K562 (cell line): Measurements from ENCODE around the gene ABHD12. TPM values are rescaled to one million over a fixed set of nuclear protein-coding genes. Genes with fewer than 3 reads are reported as not detected.

Experiments
- ATAC-seq: fragments of 200-7000 bp; cut with Tn5 transposase; 3 replicates; pipeline ENCODE4 v1.9.1; 2020; ENCODE audit warnings: moderate library complexity
- BruUV-seq: library from RNA; stranded (reverse); fragments of 400-500 nt; replicated peaks from 2 replicates; lab custom pipeline; 2021; lab: Mats Ljungman, UMichigan
- CTCF ChIA-PET: fragments of 300-600 bp; formaldehyde crosslinking; extraction: SDS; loops from one replicate; lab custom pipeline; 2021; ENCODE audit warnings: low intra/inter-chr PET ratio; lab: Yijun Ruan, JAX
- POLR2A ChIA-PET: fragments of 300-600, 350-650 bp; sonication (Branson Sonifier 250); formaldehyde crosslinking; extraction: SDS; loops from one replicate; lab custom pipeline; 2021; ENCODE audit warnings: antibody characterized with exemption, inconsistent platforms; lab: Yijun Ruan, JAX
- DNase-seq, 4 experiments: peaks; one replicate each; pipeline versions ENCODE4 v3.0.0 to v3.0.0-alpha.2; 2011 to 2018; ENCODE audit warnings: low spot score in 3 of 4, mixed read lengths in 3 of 4; ENCODE audit errors: extremely low read depth in 1 of 4
- FAIRE-seq: peaks from 2 replicates; lab custom pipeline; 2011; peaks lifted over from hg19 to GRCh38; lab: Jason Lieb, UNC
- H2AFZ ChIP-seq: 2 replicates; pipeline ENCODE4 v1.6.0; 2011; ENCODE audit warnings: low read depth, low read length, control low read depth, inconsistent platforms
- H3K27ac ChIP-seq: fragments of 200-600 bp; 3 replicates; pipeline ENCODE4 v1.8.0; 2011; ENCODE audit warnings: low read depth, mild to moderate bottlenecking, control low read depth, inconsistent platforms, low read length, moderate library complexity, mixed read lengths; ENCODE audit errors: extremely low read depth
- H3K27me3 ChIP-seq, 2 experiments: fragments of 300-600 bp in 1 of 2; 2 replicates in 1 of 2; 3 replicates in 1 of 2; pipeline versions ENCODE4 v1.6.0 to v1.8.0; 2011; ENCODE audit warnings: inconsistent platforms in 2 of 2, low read length in 2 of 2, mild to moderate bottlenecking in 1 of 2, mixed read lengths in 1 of 2, moderate library complexity in 1 of 2; ENCODE audit not compliant: control insufficient read depth in 2 of 2, insufficient read depth in 2 of 2
- H3K36me3 ChIP-seq: fragments of 300-600 bp; 3 replicates; pipeline ENCODE4 v1.8.0; 2011; ENCODE audit warnings: mild to moderate bottlenecking, low read length, inconsistent platforms; ENCODE audit not compliant: control insufficient read depth, insufficient read depth
- H3K4me1 ChIP-seq, 2 experiments: fragments of 200-600 bp in 1 of 2; replicated peaks in 1 of 2; 2 replicates in 1 of 2; 3 replicates in 1 of 2; pipeline versions ENCODE4 v1.5.1 to v1.8.0; 2011; ENCODE audit warnings: inconsistent platforms in 2 of 2, low read length in 2 of 2, mild to moderate bottlenecking in 1 of 2, mixed read lengths in 1 of 2, moderate library complexity in 1 of 2; ENCODE audit not compliant: control insufficient read depth in 2 of 2, insufficient read depth in 2 of 2
- H3K4me2 ChIP-seq: 2 replicates; pipeline ENCODE4 v1.6.1; 2011; ENCODE audit warnings: low read length, control low read depth, inconsistent platforms, mixed read lengths; ENCODE audit not compliant: insufficient read depth
- H3K4me3 ChIP-seq: fragments of 200-600 bp; sonication (generic), shearing (Covaris generic); 2 replicates; pipeline ENCODE4 v1.5.1; 2016; ENCODE audit warnings: control low read depth, inconsistent platforms
- H3K79me2 ChIP-seq: fragments of 200-600 bp; 3 replicates; pipeline ENCODE4 v1.8.0; 2011; ENCODE audit warnings: low read length, inconsistent platforms; ENCODE audit not compliant: control insufficient read depth, insufficient read depth
- H3K9ac ChIP-seq, 2 experiments: 2 replicates each; pipeline versions ENCODE4 v1.6.0 to v1.6.1; 2011; ENCODE audit warnings: low read depth in 2 of 2, low read length in 2 of 2, control low read depth in 1 of 2, inconsistent platforms in 1 of 2, mild to moderate bottlenecking in 1 of 2, mixed read lengths in 1 of 2; ENCODE audit not compliant: insufficient read depth in 1 of 2
- H3K9me1 ChIP-seq: one replicate; pipeline ENCODE4 v1.6.0; 2011; ENCODE audit warnings: inconsistent platforms, mild to moderate bottlenecking, low read length, moderate library complexity; ENCODE audit not compliant: control insufficient read depth, insufficient read depth
- H3K9me3 ChIP-seq: replicated peaks from 2 replicates; pipeline ENCODE4 v1.5.1; 2011; ENCODE audit warnings: low read depth, low read length, inconsistent platforms; ENCODE audit not compliant: control insufficient read depth, insufficient read depth
- H4K20me1 ChIP-seq: replicated peaks from 2 replicates; pipeline ENCODE4 v1.6.1; 2011; ENCODE audit warnings: low read length, inconsistent platforms, mixed read lengths; ENCODE audit not compliant: control insufficient read depth, insufficient read depth
- BCL6 ChIP-seq: fragments of 250-450 bp; sonication (Bioruptor Pico); IDR thresholded peaks from 2 replicates; pipeline ENCODE4 v1.4.0; 2020
- DMBX1 ChIP-seq: fragments of 250-450 bp; sonication (Bioruptor Pico); IDR thresholded peaks from 2 replicates; pipeline ENCODE4 v1.8.0; 2022; ENCODE audit warnings: inconsistent platforms, mild to moderate bottlenecking, moderate library complexity, borderline replicate concordance
- GATAD2A ChIP-seq: fragments of 450-650 bp; IDR thresholded peaks from 2 replicates; pipeline ENCODE4 v1.6.1; 2017
- GTF2A2 ChIP-seq: IDR thresholded peaks from 2 replicates; pipeline ENCODE4 v1.6.1; 2016; ENCODE audit warnings: mild to moderate bottlenecking, missing genetic modification characterization, missing compliant biosample characterization
- NEUROD1 ChIP-seq: fragments of 150-350 bp; IDR thresholded peaks from 2 replicates; pipeline ENCODE4 v1.6.1; 2014; ENCODE audit warnings: borderline replicate concordance, low read length, low read depth; ENCODE audit not compliant: partially characterized antibody
- NUFIP1 ChIP-seq: fragments of 450-650 bp; IDR thresholded peaks from 2 replicates; pipeline ENCODE4 v1.6.1; 2018; ENCODE audit not compliant: partially characterized antibody
- POLR2A ChIP-seq: fragments of 450-650 bp; conservative IDR thresholded peaks from 2 replicates; pipeline ENCODE4 v1.6.1; 2016
- POLR2AphosphoS2 ChIP-seq: IDR thresholded peaks from 2 replicates; pipeline ENCODE4 v1.6.1; 2012; ENCODE audit warnings: low read length, improper control_type of control experiment
- RBM25 ChIP-seq: fragments of 200-400 bp; formaldehyde crosslinking; IDR thresholded peaks from 2 replicates; pipeline ENCODE4 v1.6.1; 2018; ENCODE audit warnings: low read length, low read depth, moderate library complexity; ENCODE audit not compliant: severe bottlenecking
- TAF1 ChIP-seq: IDR thresholded peaks from 2 replicates; pipeline ENCODE4 v1.6.1; 2011; ENCODE audit warnings: mild to moderate bottlenecking, low read length, moderate library complexity; ENCODE audit not compliant: insufficient read depth, control insufficient read depth, severe bottlenecking; ENCODE audit errors: extremely low read depth
- ZFP1 ChIP-seq: fragments of 450-650 bp; formaldehyde crosslinking; IDR thresholded peaks from 2 replicates; pipeline ENCODE4 v1.4.0; 2020; ENCODE audit warnings: mild to moderate bottlenecking, mixed read lengths
- ZNF561 ChIP-seq: fragments of 450-650 bp; formaldehyde crosslinking; conservative IDR thresholded peaks from 2 replicates; pipeline ENCODE4 v1.4.0; 2020; ENCODE audit warnings: mild to moderate bottlenecking, moderate library complexity
- ZNF644 ChIP-seq: fragments of 200-800 bp; sonication (Bioruptor generic); IDR thresholded peaks from 2 replicates; pipeline ENCODE4 v1.6.1; 2016; ENCODE audit warnings: low read depth, missing genetic modification characterization, missing compliant biosample characterization
- ZNF668 ChIP-seq: fragments of 250-450 bp; sonication (Bioruptor Pico); IDR thresholded peaks from 2 replicates; pipeline ENCODE4 v1.8.0; 2022; ENCODE audit warnings: mild to moderate bottlenecking, inconsistent platforms
- WGBS: fragments of 100-300 bp; shearing (Covaris generic); methylation state at CpG from one replicate; pipeline ENCODE4 v1.1.6; 2016; ENCODE audit warnings: low coverage, mixed read lengths; ENCODE audit not compliant: insufficient coverage; ENCODE audit errors: missing lambda C conversion rate; 5-methylcytosine and 5-hydroxymethylcytosine counted together
- in situ Hi-C: fragments of 300-500 bp; cut with MboI; formaldehyde crosslinking; loops from 4 replicates; pipeline ENCODE4 v1.15.0; 2018; ENCODE audit warnings: inconsistent platforms, mixed read lengths
- intact Hi-C: fragments of 100-400 bp; cut with micrococcal nuclease; formaldehyde crosslinking; loops from 2 replicates; pipeline ENCODE4 v1.14.2; 2022
- polyA plus RNA-seq, 8 experiments: library from polyadenylated mRNA; depleted of rRNA in 4 of 8; stranded (reverse) in 5 of 8; unstranded in 3 of 8; fragments of >200 nt; fragmentation: Nextera tagmentation in 2 of 8; fragmentation: Illumina TruSeq in 1 of 8; extraction: Ambion mirVana in 2 of 8; extraction: Trizol in 1 of 8; gene quantifications; 2 replicates each; pipeline versions ENCODE4 v1.2.1 to v1.2.3, GENCODE V29; 2011 to 2014; ENCODE audit warnings: inconsistent platforms in 1 of 8, missing spikeins in 1 of 8
- total RNA-seq, 7 experiments: library from RNA; depleted of rRNA in 6 of 7; stranded (reverse); fragments of >200 nt in 6 of 7; fragmentation: Illumina TruSeq in 2 of 7; extraction: Trizol in 2 of 7; gene quantifications; 2 replicates each; pipeline versions ENCODE4 v1.2.1 to v1.2.3, GENCODE V29; 2011 to 2021; ENCODE audit warnings: low replicate concordance in 1 of 7
- TF ChIP-seq, protein P1 (sequence below), 2 experiments: fragments of 450-650 bp in 1 of 2; sonication (generic) in 1 of 2; formaldehyde crosslinking; conservative IDR thresholded peaks; 2 replicates each; pipeline versions ENCODE4 v1.4.0 to v1.8.1; 2020 to 2022; ENCODE audit warnings: mild to moderate bottlenecking in 1 of 2, missing genetic modification reagents in 1 of 2
- TF ChIP-seq, protein P2 (sequence below): fragments of 250-450 bp; sonication (Bioruptor Pico); IDR thresholded peaks from 2 replicates; pipeline ENCODE4 v1.5.0; 2022; ENCODE audit warnings: mild to moderate bottlenecking

The ABHD12 gene
- total and polyA plus RNA-seq, 9 of the 15 experiments (the other 6 are each of a cell fraction or from before 2014, with no cell fraction given) = 0.65 to 15.6 (median 9.1) TPM

DNA sequence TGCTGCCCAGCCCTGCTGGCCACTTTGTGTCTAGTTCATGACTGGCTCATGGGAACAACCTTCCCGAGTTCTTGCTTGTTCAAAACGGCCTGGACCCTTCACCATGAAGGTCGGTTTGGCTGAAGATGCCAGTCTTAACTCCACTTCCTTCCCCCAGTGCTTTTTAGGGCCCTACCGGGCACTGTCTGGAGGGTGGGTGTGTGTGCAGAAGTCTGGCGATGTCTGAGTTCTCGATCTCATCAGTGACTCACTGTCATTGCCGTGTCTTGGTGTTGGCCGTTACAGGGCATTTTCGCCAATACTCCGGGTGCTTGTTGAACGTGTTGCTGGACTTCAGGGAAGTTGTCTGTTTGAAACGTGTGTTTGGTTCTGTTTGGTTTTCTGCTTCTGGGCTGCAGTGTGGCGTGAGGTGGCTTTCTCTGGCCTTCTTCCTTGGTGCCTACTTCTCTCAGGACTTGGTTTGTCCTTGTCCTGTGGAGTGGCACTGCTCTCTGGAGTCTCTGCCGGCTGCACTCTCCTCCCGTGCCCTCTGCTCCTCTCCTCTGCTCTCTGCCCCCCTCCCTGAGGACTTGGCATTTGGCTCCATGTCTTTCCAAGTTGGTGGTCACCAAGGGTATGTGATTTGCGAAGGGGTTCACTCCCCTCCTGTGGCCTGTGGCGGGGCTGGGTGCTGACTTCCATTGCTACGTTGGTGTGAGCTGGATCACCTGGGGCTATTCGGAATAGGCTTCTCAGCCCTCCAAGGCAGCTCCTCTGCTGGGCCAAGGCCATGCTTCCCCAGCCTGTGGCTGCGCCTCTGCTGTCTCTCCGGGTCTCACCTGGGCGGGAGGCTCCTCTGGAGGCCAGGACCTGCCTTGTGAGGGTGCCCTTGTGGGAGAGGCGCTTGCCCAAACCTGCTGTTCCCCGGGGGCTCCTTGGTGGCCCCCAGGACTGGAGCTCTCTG lies 104.5 kb downstream of the ABHD12 start:
- CTCF ChIA-PET = no interaction called here
- POLR2A ChIA-PET = interaction anchor here (0.7 kb wide), 1 partner anchor 210 kb away, joined by 4 read pairs; no protein-coding TSS in a partner anchor
- H3K9ac ChIP-seq = no peak overlapping the region; a peak in 1 of 4 replicates
- H3K9me3 ChIP-seq = no peaks in the 10 kb centered on the region
- intact Hi-C loops (no loop called here), in situ Hi-C loops (no loop called here)
- peaks cover 5% of the 10 kb centered on the region; the same call in 2 of the 3 replicates for H3K36me3 ChIP-seq
- H3K27me3 ChIP-seq = no peaks in the 10 kb centered on the region
- ATAC-seq (no peak), FAIRE-seq (no peak), DNase-seq (no peak)
- TF ChIP-seq TAF1 (no peak), ZNF668 (CRISPR knock-in tag) (no peak), NUFIP1 (no peak), DMBX1 (CRISPR knock-in tag) (no peak), NEUROD1 (no peak), GTF2A2 (no peak), ZFP1 (no peak), ZNF644 (tag) (no peak), POLR2A (no peak), BCL6 (CRISPR knock-in tag) (no peak), RBM25 (no peak), GATAD2A (no peak), POLR2AphosphoS2 (no peak), ZNF561 (CRISPR knock-in tag) (no peak)
- TF ChIP-seq, protein P1, sequence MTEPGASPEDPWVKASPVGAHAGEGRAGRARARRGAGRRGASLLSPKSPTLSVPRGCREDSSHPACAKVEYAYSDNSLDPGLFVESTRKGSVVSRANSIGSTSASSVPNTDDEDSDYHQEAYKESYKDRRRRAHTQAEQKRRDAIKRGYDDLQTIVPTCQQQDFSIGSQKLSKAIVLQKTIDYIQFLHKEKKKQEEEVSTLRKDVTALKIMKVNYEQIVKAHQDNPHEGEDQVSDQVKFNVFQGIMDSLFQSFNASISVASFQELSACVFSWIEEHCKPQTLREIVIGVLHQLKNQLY (CRISPR knock-in tag; conservative IDR thresholded peaks at IDR 0.05) = no peak
- TF ChIP-seq, protein P2, sequence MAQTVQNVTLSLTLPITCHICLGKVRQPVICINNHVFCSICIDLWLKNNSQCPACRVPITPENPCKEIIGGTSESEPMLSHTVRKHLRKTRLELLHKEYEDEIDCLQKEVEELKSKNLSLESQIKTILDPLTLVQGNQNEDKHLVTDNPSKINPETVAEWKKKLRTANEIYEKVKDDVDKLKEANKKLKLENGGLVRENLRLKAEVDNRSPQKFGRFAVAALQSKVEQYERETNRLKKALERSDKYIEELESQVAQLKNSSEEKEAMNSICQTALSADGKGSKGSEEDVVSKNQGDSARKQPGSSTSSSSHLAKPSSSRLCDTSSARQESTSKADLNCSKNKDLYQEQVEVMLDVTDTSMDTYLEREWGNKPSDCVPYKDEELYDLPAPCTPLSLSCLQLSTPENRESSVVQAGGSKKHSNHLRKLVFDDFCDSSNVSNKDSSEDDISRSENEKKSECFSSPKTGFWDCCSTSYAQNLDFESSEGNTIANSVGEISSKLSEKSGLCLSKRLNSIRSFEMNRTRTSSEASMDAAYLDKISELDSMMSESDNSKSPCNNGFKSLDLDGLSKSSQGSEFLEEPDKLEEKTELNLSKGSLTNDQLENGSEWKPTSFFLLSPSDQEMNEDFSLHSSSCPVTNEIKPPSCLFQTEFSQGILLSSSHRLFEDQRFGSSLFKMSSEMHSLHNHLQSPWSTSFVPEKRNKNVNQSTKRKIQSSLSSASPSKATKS (CRISPR knock-in tag) = no peak
- no peak overlapping the region for H3K4me2 ChIP-seq
- WGBS = 64% methylated on average over 15 of the region's 24 CpGs
- no peak overlapping the region for H2AFZ ChIP-seq
- no peak overlapping the region for H3K4me3 ChIP-seq
- no TSS peak for BruUV-seq
- H4K20me1 ChIP-seq = no peaks in the 10 kb centered on the region
- no peaks in the 10 kb centered on the region for H3K79me2 ChIP-seq
- no peaks in the 10 kb centered on the region for H3K9me1 ChIP-seq
- no peak overlapping the region for H3K27ac ChIP-seq
- H3K4me1 ChIP-seq = no peaks in the 10 kb centered on the region
